WTC11 (cell line): ENCODE data around the gene PRPF40A. TPM values are rescaled to one million over a fixed set of nuclear protein-coding genes. Genes with fewer than 3 reads are reported as not detected.
A peak's percentile ranks its signal among the peaks of the same experiment; 100 is the strongest.

Experiments
- ATAC-seq: fragments of 200-7000 bp; cut with Tn5 transposase; 2 replicates; pipeline ENCODE4 v1.10.0; 2021; ENCODE audit warnings: mild to moderate bottlenecking, moderate library complexity
- CTCF ChIA-PET: fragments of 300-600 bp; sonication (Branson Sonifier 250); formaldehyde crosslinking; loops from one replicate; lab custom pipeline; 2021; ENCODE audit warnings: antibody characterized with exemption; lab: Charles Lee
- POLR2A ChIA-PET: fragments of 350-600 bp; sonication (Branson Sonifier 250); formaldehyde crosslinking; loops from one replicate; lab custom pipeline; 2021; ENCODE audit warnings: antibody characterized with exemption; lab: Charles Lee
- DNase-seq: peaks from one replicate; pipeline ENCODE4 v3.0.0; 2021; ENCODE audit warnings: low spot score
- H3K27ac Mint-ChIP-seq: 2 replicates; pipeline ENCODE4 v1.8.0; 2021; ENCODE audit warnings: mixed read lengths
- H3K27me3 Mint-ChIP-seq: 2 replicates; pipeline ENCODE4 v1.8.0; 2021; ENCODE audit warnings: low read depth, mild to moderate bottlenecking, moderate library complexity, mixed read lengths
- H3K36me3 Mint-ChIP-seq: 2 replicates; pipeline ENCODE4 v1.8.0; 2021; ENCODE audit warnings: mixed read lengths
- H3K4me1 Mint-ChIP-seq: 2 replicates; pipeline ENCODE4 v1.8.0; 2022; ENCODE audit warnings: mixed read lengths
- H3K4me3 Mint-ChIP-seq: 2 replicates; pipeline ENCODE4 v1.8.0; 2021; ENCODE audit warnings: mild to moderate bottlenecking, moderate library complexity, mixed read lengths
- H3K9me3 Mint-ChIP-seq: 2 replicates; pipeline ENCODE4 v1.8.0; 2021; ENCODE audit warnings: mixed read lengths
- AFF4 ChIP-seq: sonication (generic); formaldehyde crosslinking; IDR thresholded peaks from 2 replicates; pipeline ENCODE4 v1.8.1; 2023; ENCODE audit warnings: mild to moderate bottlenecking, missing genetic modification reagents, borderline replicate concordance
- ARID4B ChIP-seq: sonication (generic); formaldehyde crosslinking; IDR thresholded peaks from 2 replicates; pipeline ENCODE4 v1.8.0; 2023; ENCODE audit warnings: missing genetic modification reagents, mild to moderate bottlenecking, borderline replicate concordance
- ERG ChIP-seq: fragments of 250-450 bp; sonication (Bioruptor Pico); IDR thresholded peaks from 2 replicates; pipeline ENCODE4 v1.8.0; 2021; ENCODE audit warnings: mild to moderate bottlenecking
- FOXJ3 ChIP-seq: sonication (generic); formaldehyde crosslinking; IDR thresholded peaks from 2 replicates; pipeline ENCODE4 v1.9.0; 2021; ENCODE audit warnings: missing genetic modification reagents, mild to moderate bottlenecking, borderline replicate concordance
- JUN ChIP-seq: sonication (generic); formaldehyde crosslinking; IDR thresholded peaks from 2 replicates; pipeline ENCODE4 v1.8.0; 2023; ENCODE audit warnings: mild to moderate bottlenecking, missing genetic modification reagents
- MAX ChIP-seq: sonication (generic); formaldehyde crosslinking; IDR thresholded peaks from 2 replicates; pipeline ENCODE4 v1.8.0; 2022; ENCODE audit warnings: mild to moderate bottlenecking, missing genetic modification reagents
- OVOL2 ChIP-seq: fragments of 250-450 bp; sonication (Bioruptor Pico); IDR thresholded peaks from 2 replicates; pipeline ENCODE4 v1.9.0; 2021; ENCODE audit warnings: mild to moderate bottlenecking, borderline replicate concordance
- SMAD4 ChIP-seq: sonication (generic); formaldehyde crosslinking; IDR thresholded peaks from 2 replicates; pipeline ENCODE4 v1.8.0; 2022; ENCODE audit warnings: mild to moderate bottlenecking, missing genetic modification reagents
- TCF7 ChIP-seq: sonication (generic); formaldehyde crosslinking; IDR thresholded peaks from 2 replicates; pipeline ENCODE4 v1.8.0; 2022; ENCODE audit warnings: mild to moderate bottlenecking, low read depth, missing genetic modification reagents, moderate library complexity
- TP53 ChIP-seq: sonication (generic); formaldehyde crosslinking; IDR thresholded peaks from 2 replicates; pipeline ENCODE4 v1.8.1; 2023; ENCODE audit warnings: mild to moderate bottlenecking, missing genetic modification reagents
- ZBTB43 ChIP-seq: sonication (generic); formaldehyde crosslinking; IDR thresholded peaks from 2 replicates; pipeline ENCODE4 v1.8.1; 2023; ENCODE audit warnings: mild to moderate bottlenecking, missing genetic modification reagents
- total RNA-seq: library from RNA; stranded (reverse); gene quantifications from 3 replicates; pipeline ENCODE4 v1.2.3, GENCODE V29; 2021

The PRPF40A gene
- total RNA-seq, 1 experiment from 2014 or later = 189 TPM

- CTCF ChIA-PET = interaction anchor here (1.1 kb wide), 1 partner anchor 10 kb away, joined by 3 read pairs; no protein-coding TSS in a partner anchor
- POLR2A ChIA-PET = interaction anchor here (1.6 kb wide), 1 partner anchor 11 kb away, joined by 10 read pairs; the partner anchor contains the start of gene PRPF40A
- no peaks in the 10 kb centered on the region for H3K27me3 Mint-ChIP-seq
- peaks cover 45% of the 10 kb centered on the region for H3K36me3 Mint-ChIP-seq
- TF ChIP-seq TCF7 (CRISPR knock-in tag) (no peak), SMAD4 (CRISPR knock-in tag) (no peak), FOXJ3 (CRISPR knock-in tag) (no peak), ARID4B (CRISPR knock-in tag) (no peak), MAX (CRISPR knock-in tag) (no peak), OVOL2 (no peak), JUN (CRISPR knock-in tag) (no peak), AFF4 (CRISPR knock-in tag) (no peak), TP53 (no peak), ERG (CRISPR knock-in tag) (no peak)
- TF ChIP-seq, all 79 proteins: peak for 0
- DNase-seq (no peak), ATAC-seq (no peak)
- Mint-ChIP-seq H3K4me1 (peaks cover 49% of the 10 kb centered on the region), H3K27ac (no peak overlapping the region), H3K9me3 (peaks cover 6% of the 10 kb centered on the region), H3K4me3 (no peak overlapping the region)
Measured at GRCh38 chr2:152706477-152707021, 10.7 kb downstream of the PRPF40A start.

- H3K27me3 Mint-ChIP-seq = no peaks in the 10 kb centered on the region
- no peak for ATAC-seq
- CTCF ChIA-PET = no interaction called here
- POLR2A ChIA-PET = no interaction called here
- DNase-seq = no peak
- H3K4me3 Mint-ChIP-seq = no peak overlapping the region
- peaks cover 11% of the 10 kb centered on the region for H3K9me3 Mint-ChIP-seq
- H3K36me3 Mint-ChIP-seq = peaks cover 26% of the 10 kb centered on the region
- H3K4me1 Mint-ChIP-seq = peaks cover 44% of the 10 kb centered on the region
- peak overlapping the region; percentile 91 for H3K27ac Mint-ChIP-seq
- no peak for TF ChIP-seq ZBTB43 (CRISPR knock-in tag)
Measured at GRCh38 chr2:152701198-152701597, 16.1 kb downstream of the PRPF40A start.
